ENCODE data around the gene GGCX. TPM values are rescaled to one million over a fixed set of nuclear protein-coding genes. Genes with fewer than 3 reads are reported as not detected.

Gene GGCX
- total and polyA plus RNA-seq, 2 of the 13 experiments (the other 11 are each of a cell fraction or from before 2014, with no cell fraction given) = 72.5 to 103 TPM

- TF ChIP-seq ZNF574 (CRISPR knock-in tag; IDR thresholded peaks at IDR 0.05) (peak; percentile 15; the same call in 1 of the 2 replicates), ZNF605 (CRISPR knock-in tag; IDR thresholded peaks at IDR 0.05) (0 out of 2 replicates have a peak, but pooled peaks have one; percentile 45), SNRNP70 (IDR thresholded peaks at IDR 0.05; ENCODE audit: low read depth, low read length) (no peak), IRF2 (CRISPR knock-in tag; IDR thresholded peaks at IDR 0.05) (no peak), ATF4 (CRISPR knock-in tag; IDR thresholded peaks at IDR 0.05) (no peak), ZNF367 (CRISPR knock-in tag; IDR thresholded peaks at IDR 0.05; ENCODE audit: borderline replicate concordance) (no peak), IRF9 (CRISPR knock-in tag; IDR thresholded peaks at IDR 0.05; ENCODE audit: borderline replicate concordance) (no peak), ZNF124 (CRISPR knock-in tag; IDR thresholded peaks at IDR 0.05) (no peak), ZNF800 (CRISPR knock-in tag; IDR thresholded peaks at IDR 0.05) (no peak), FLYWCH1 (CRISPR knock-in tag; IDR thresholded peaks at IDR 0.05) (no peak), HNRNPLL (IDR thresholded peaks at IDR 0.05; ENCODE audit: low read depth, low read length, poor library complexity, severe bottlenecking) (peak; percentile 38), ZNF546 (CRISPR knock-in tag; conservative IDR thresholded peaks at IDR 0.05) (no peak), ADNP (CRISPR knock-in tag; IDR thresholded peaks at IDR 0.05) (no peak), SETDB1 (CRISPR knock-in tag; IDR thresholded peaks at IDR 0.05; ENCODE audit: borderline replicate concordance) (no peak), THAP8 (CRISPR knock-in tag; IDR thresholded peaks at IDR 0.05; ENCODE audit: borderline replicate concordance) (no peak), ZNF782 (CRISPR knock-in tag; IDR thresholded peaks at IDR 0.05; ENCODE audit: borderline replicate concordance) (no peak), NR2F2 (IDR thresholded peaks at IDR 0.05; ENCODE audit: borderline replicate concordance, low read depth) (no peak), GFI1 (CRISPR knock-in tag; IDR thresholded peaks at IDR 0.05; ENCODE audit: borderline replicate concordance) (no peak), ZNF747 (CRISPR knock-in tag; IDR thresholded peaks at IDR 0.05; ENCODE audit: borderline replicate concordance) (no peak)
These were observed 38.4 kb upstream of the GGCX start (continued) for GRCh38 chr2:85599468-85600234.

Measured in HepG2 (cell line).